Activated T-cell treated with anti-CD3 and anti-CD28 coated beads, Interleukin-2, amount 50 U/mL, for 1 hour (primary cell): ENCODE results near the gene RRBP1.

ENCODE experiments used
- DNase-seq: peaks from one replicate; pipeline ENCODE4 v3.0.0-alpha.2; 2020

RRBP1 gene

DNA sequence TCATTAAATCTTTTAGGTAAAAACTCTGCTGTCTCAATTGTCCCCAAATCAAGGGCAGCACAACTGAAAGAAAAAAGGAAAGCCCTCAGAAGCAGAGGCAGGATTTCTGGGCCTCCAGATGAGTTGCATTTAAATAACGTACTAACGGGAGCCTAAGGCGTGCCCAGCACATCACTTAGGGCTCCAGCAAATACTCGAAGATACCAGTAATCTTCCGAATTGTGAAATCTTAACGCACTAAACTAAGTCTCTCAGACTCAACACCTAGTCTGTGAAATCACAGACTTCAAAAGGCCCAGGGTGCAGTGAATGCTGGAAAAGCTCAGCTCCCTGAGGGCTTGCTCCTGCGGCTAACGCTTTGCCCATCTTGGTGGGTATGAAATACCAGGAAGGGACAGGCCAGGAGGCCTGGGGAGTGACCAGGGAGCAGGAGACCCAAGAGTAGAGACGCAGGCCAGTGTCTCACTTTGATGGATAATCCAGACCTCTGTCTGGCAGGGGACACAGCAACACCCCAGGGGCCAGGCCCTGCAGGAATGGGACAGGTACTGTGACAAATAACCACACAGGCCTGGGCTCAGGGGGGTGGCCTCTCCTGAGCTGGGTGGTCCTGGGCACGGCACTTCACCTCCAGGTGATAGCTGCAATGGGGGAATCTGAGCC is 36.4 kb downstream of the RRBP1 start:
- no peak for DNase-seq

GRCh38 chr20:17645010-17645409 is 37.0 kb downstream of the RRBP1 start:
- DNase-seq: no peak

DNA sequence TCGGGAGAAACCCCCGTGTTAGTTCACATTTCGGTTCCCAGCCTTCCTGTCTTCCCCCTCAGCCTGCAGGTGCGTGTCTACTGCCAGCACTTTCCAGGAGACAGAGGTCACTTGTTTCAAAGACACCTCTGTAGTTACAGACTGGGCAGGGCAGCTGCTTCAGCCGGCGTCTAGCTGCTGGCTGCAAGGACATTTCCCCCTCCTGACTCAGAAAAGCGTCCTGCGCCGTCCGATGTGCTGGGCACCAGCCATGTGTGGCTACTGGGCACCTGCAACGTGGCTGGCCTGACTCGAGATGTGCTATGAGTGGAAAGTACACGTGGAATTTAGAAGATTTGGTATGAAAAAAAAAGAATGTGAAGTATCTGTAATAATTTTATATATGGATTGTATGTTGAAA is 37.6 kb downstream of the RRBP1 start:
- DNase-seq: no peak

DNA sequence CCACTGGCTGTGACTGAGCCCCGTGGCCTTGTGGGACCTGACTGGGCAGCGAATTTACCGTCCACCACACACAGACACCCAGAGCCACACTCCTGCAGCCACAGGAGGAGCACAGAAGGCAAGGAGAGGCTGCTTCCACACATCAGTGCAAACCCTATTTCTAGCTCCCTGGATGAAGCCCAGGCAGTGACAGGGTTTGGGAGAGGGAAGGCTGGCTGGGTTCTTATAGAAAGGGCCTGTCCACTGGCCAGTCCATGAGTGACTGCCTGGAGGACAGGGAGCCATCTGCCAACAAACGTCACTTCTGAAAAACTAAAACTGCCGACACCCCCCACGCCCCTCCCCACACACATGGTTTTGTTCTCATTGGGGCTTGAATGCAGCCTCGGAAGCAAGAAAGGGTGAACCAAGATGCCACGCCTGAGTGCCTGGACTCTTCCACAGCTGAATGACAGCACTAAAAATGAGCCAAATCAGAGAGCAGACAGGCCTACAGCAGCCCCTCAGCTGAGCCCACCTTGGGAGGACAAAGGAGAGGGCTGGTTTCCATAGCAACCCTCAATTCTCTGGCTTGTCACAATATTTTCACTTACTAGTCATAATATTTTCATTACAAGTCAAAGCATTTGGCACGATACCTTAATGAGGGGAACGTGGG is 38.4 kb downstream of the RRBP1 start:
- no peak for DNase-seq

DNA sequence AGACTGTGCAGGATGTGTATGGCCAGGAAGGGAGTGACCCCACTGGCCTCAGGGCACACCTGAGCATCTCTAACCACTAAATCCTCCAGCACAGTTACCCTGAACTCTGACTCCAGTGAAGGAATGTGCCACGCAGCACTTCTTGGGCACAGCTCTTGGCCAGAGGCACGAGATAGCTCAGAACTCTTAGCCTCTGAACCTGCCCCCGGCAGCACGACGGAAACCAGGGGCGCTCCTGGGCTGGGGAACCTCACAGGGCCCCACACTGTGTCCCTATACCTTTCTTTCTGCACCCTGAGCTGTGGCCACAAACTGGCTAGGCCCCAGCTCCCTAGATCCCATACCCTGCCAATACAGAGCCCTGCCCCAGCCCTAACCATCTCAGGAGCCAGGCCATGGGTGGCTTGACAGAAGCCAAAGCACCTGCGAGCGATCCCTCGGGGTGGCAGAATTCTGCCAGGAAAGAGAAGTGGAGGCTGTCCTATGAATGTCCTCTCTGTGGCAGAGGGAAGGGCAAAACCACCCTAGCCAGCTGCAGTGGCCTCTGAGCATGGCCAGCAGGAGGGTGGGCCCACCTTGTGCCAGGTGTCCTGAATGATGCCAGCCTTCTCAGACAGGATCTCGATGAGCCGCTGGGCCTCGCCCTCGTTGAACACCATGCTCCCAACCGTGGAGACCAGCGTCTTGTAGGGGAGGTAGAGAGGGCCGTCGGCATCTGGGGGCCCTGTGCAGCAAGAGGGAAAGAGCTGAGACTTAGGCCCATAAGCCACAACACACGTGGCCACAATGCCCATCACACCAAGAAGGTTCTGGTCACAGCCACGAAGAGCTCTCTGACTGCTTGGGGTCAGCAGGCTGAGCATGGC is 39.4 kb downstream of the RRBP1 start:
- DNase-seq: no peak

GRCh38 chr20:17641993-17642392 is 40.0 kb downstream of the RRBP1 start:
- no peak for DNase-seq

- no peak for DNase-seq
Observed at GRCh38 chr20:17641520-17641964, 40.5 kb downstream of the RRBP1 start.

- DNase-seq: no peak
Observed at GRCh38 chr20:17640875-17641378, 41.1 kb downstream of the RRBP1 start.

- DNase-seq: no peak
Observed at GRCh38 chr20:17640146-17640874, 41.7 kb downstream of the RRBP1 start.

GRCh38 chr20:17638835-17639407 is 43.1 kb downstream of the RRBP1 start:
- no peak for DNase-seq

DNA sequence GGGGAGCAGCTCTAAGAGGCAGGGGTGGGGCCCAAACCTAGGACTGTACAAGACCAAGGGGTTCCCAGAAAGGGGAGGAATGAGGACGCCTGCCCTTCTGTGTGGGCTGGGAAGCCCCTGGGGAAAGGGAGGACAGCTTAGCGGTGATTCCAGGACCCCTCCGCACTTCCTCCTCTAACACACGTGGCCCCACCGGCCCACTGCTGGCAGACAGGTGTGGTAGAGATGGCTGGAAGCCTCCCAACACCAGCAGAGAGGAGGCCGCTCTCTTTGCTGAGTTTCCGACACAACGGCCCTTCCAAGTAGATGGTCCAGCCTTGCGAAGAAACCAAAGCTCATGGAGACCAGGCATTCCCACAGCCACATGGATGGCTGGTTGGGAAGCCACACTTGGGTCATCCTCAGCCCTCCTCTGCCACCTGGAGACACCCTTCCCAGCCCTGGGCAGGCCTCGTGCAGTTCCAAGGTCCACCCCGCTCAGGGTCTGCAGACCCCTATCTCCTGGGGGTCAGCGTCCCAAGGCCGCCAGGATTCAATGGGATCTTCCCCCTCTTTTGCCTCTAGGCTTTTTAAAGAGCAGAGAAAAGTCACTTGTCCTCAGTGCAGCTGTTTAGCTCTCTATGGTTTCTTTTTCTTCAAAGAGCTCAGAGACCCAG is 43.9 kb downstream of the RRBP1 start:
- no peak for DNase-seq

GRCh38 chr20:17637413-17637780 is 44.6 kb downstream of the RRBP1 start:
- DNase-seq: no peak

DNA sequence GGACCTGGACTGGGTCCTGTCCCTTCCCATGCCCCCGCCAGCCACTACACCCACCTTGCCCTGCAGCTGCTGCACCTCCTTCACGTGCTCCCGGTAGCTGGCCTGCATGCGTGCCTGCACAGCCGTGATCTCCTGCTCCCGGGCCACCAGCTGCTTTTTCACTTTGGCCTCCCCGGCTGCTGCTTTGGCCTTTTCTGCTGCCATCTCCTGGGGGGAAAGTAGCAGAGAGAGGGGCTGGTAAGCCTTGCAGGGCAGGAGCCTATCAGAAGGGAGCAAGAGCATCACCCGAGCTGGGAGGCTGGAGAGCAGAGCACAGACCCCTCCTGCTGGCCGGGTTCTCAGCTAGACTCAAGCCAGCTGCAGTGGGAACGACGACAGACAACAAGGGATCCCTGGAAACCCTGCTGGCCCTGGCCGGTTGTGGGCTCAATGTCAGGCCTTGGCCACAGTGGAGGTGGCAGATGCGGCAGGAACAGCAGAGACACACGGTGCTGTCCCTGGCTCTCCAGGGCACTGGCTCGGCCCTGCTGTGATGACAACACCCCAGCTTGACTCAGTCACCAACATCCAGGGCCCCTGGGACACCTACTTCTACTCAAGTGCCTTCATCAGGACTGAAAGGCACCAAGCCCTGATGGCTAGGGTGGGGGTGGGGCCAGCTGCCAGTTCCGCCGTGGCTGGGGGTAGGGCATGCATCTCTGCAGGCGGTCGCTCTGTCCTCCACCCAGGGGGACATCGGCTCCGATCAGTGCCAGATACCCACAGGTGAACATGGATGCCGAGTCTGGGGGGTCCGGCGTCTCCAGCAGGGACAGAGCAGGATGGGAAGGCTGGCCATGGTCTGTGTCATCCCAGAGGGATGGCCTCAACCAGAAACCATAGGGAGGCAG is 45.3 kb downstream of the RRBP1 start:
- no peak for DNase-seq

GRCh38 chr20:17635332-17636244 is 46.5 kb downstream of the RRBP1 start:
- no peak for DNase-seq

DNA sequence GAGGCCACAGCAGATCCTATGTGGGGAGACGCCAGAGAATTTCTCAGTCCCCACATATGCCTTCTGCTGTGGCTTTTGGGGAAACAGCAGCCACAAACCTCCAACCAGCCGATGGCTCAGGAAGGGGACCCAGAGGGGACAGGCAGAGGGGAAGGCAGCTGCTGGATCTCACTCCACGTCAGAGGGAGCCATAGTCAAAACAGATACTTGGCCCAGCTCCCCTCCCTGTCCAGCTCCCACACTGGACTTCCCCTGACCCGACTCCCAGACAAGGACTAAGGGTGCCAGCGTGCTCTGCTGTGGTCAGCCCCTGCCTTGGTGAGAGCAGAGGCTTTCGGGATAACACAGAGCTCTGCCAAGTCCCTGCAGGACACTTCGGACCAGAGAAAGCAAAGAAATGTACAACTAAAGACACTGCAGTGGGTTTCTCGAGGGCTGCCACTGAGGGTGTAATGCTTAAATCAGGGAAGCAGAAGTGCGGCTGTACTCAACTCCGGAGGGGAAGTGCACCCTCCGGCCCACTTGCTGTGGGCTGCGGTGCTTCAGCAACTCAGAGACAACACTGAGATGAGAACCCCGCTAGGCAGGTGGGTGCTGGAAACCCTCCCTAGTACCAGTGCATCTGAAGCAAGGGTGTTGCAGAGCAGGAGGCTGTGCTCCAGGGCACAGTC is 47.2 kb downstream of the RRBP1 start:
- DNase-seq: no peak

DNA sequence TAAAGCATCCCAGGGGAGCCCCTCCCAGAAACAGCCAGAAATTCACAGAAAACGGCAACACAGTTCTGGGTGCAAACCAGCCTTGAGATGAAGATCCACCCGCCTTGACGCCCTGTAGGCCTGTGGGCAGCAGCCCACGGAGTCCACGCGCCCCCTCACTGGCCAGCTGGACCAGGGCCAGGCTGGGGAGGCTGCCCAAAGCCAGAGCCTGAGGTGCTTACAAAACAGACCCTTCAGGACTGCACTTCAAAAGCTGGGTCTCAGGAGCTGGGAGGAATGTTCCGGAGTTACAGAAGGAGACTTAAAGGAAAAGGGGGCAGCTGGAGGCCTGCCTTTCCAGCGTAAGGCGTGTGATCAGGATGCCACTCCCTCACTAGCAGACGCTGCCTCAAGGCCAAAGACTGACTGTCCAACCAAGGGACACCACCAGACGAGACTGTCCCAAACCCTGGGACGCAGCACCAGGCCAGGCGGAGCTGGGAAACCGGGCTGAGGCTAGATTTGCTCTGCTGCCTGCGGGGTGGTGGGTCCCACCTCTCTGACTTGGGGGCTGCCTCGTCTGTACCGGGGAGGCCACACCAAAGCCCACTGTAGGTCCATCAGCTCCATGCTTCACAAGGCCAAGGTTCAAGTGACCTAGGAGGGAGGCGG is 48.1 kb downstream of the RRBP1 start:
- no peak for DNase-seq

DNA sequence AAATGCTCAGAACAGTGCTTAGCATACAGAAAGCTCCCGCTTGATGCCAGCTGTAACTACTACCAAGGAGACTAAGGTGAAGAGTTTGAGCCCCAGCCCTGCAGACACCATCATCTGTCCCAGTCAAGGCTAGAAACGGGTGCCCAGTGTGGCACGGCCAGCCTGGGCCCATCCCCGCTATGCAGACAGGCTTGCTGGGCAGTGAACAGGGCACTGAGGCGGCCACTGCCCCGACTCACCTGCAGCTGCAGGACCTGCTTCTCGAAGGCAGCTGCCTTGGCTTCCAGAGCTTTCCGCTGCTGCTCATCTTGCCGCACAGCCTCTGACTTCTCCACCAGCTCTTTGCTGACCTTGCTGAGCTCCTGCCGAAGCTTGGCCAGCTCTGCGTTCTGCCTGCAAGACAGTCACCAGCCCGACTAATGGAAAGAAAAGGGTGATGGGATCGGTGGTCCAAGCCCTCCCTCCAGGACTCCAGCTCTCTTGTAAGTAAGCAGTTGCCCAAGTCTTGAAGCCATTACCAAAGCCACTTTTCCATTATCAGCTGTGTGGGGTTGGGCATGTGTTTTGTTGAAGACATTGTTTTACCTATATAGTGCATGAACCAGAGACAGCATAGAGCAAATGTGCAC is 48.7 kb downstream of the RRBP1 start:
- DNase-seq: no peak
